ENCODE results near the gene KIAA2012.

KIAA2012 gene

GRCh38 chr2:202121532-202122162 is 48.6 kb downstream of the KIAA2012 start:
- ATAC-seq, result no peak
- no peak for TF ChIP-seq CSRNP3 (CRISPR knock-in tag; IDR thresholded peaks at IDR 0.05)
- TF ChIP-seq ZNF8 (CRISPR knock-in tag; IDR thresholded peaks at IDR 0.05), result no peak

GRCh38 chr2:202122163-202122540 is 49.1 kb downstream of the KIAA2012 start:
- ATAC-seq, result no peak

GRCh38 chr2:202122980-202123720 is 50.1 kb downstream of the KIAA2012 start:
- ATAC-seq, result no peak
- TF ChIP-seq ARNTL (CRISPR knock-in tag; IDR thresholded peaks at IDR 0.05; ENCODE audit: borderline replicate concordance, low read depth) (no peak), CSRNP3 (CRISPR knock-in tag; IDR thresholded peaks at IDR 0.05) (no peak), ISL1 (CRISPR knock-in tag; IDR thresholded peaks at IDR 0.05) (no peak), ESRRG (CRISPR knock-in tag; IDR thresholded peaks at IDR 0.05) (no peak), ZNF565 (CRISPR knock-in tag; conservative IDR thresholded peaks at IDR 0.05; ENCODE audit: low read depth) (no peak), ZFP3 (CRISPR knock-in tag; IDR thresholded peaks at IDR 0.05) (no peak), PATZ1 (CRISPR knock-in tag; IDR thresholded peaks at IDR 0.05; ENCODE audit: borderline replicate concordance) (no peak)

More at GRCh38 chr2:202122163-202122540, 49.1 kb downstream of the KIAA2012 start:
- no peak for TF ChIP-seq SNAI2 (CRISPR knock-in tag; IDR thresholded peaks at IDR 0.05)
- no peak for TF ChIP-seq CSRNP3 (CRISPR knock-in tag; IDR thresholded peaks at IDR 0.05)
- TF ChIP-seq ZFP3 (CRISPR knock-in tag; IDR thresholded peaks at IDR 0.05), result no peak
- TF ChIP-seq POU6F1 (CRISPR knock-in tag; IDR thresholded peaks at IDR 0.05; ENCODE audit: borderline replicate concordance, low read depth), result no peak
- TF ChIP-seq TCF4 (CRISPR knock-in tag; IDR thresholded peaks at IDR 0.05; ENCODE audit: borderline replicate concordance), result no peak
- TF ChIP-seq ISL1 (CRISPR knock-in tag; IDR thresholded peaks at IDR 0.05), result no peak
- TF ChIP-seq ESRRG (CRISPR knock-in tag; IDR thresholded peaks at IDR 0.05), result no peak
- TF ChIP-seq PATZ1 (CRISPR knock-in tag; IDR thresholded peaks at IDR 0.05; ENCODE audit: borderline replicate concordance), result no peak
- TF ChIP-seq CSDC2 (CRISPR knock-in tag; IDR thresholded peaks at IDR 0.05), result no peak
- no peak for TF ChIP-seq ZNF70 (CRISPR knock-in tag; IDR thresholded peaks at IDR 0.05)
- TF ChIP-seq ZNF8 (CRISPR knock-in tag; IDR thresholded peaks at IDR 0.05), result no peak

- no peak for ATAC-seq
- TF ChIP-seq TSHZ2 (CRISPR knock-in tag; IDR thresholded peaks at IDR 0.05), result no peak
- TF ChIP-seq ZFP30 (CRISPR knock-in tag; IDR thresholded peaks at IDR 0.05), result no peak
- TF ChIP-seq CSDC2 (CRISPR knock-in tag; IDR thresholded peaks at IDR 0.05), result no peak
- no peak for TF ChIP-seq CREB5 (CRISPR knock-in tag; IDR thresholded peaks at IDR 0.05; ENCODE audit: low read depth)
- no peak for TF ChIP-seq PATZ1 (CRISPR knock-in tag; IDR thresholded peaks at IDR 0.05; ENCODE audit: borderline replicate concordance)
Measured at GRCh38 chr2:202124286-202124685, 51.2 kb downstream of the KIAA2012 start.
